WTC11 (cell line): Measurements from ENCODE around the gene SYT1. TPM values are rescaled to one million over a fixed set of nuclear protein-coding genes. Genes with fewer than 3 reads are reported as not detected.

Experiments
- ATAC-seq: fragments of 200-7000 bp; cut with Tn5 transposase; 2 replicates; pipeline ENCODE4 v1.10.0; 2021; ENCODE audit warnings: mild to moderate bottlenecking, moderate library complexity
- CTCF ChIA-PET: fragments of 300-600 bp; sonication (Branson Sonifier 250); formaldehyde crosslinking; loops from one replicate; lab custom pipeline; 2021; ENCODE audit warnings: antibody characterized with exemption; lab: Charles Lee
- POLR2A ChIA-PET: fragments of 350-600 bp; sonication (Branson Sonifier 250); formaldehyde crosslinking; loops from one replicate; lab custom pipeline; 2021; ENCODE audit warnings: antibody characterized with exemption; lab: Charles Lee
- DNase-seq: peaks from one replicate; pipeline ENCODE4 v3.0.0; 2021; ENCODE audit warnings: low spot score
- H3K27ac Mint-ChIP-seq: 2 replicates; pipeline ENCODE4 v1.8.0; 2021; ENCODE audit warnings: mixed read lengths
- H3K27me3 Mint-ChIP-seq: 2 replicates; pipeline ENCODE4 v1.8.0; 2021; ENCODE audit warnings: low read depth, mild to moderate bottlenecking, moderate library complexity, mixed read lengths
- H3K36me3 Mint-ChIP-seq: 2 replicates; pipeline ENCODE4 v1.8.0; 2021; ENCODE audit warnings: mixed read lengths
- H3K4me1 Mint-ChIP-seq: 2 replicates; pipeline ENCODE4 v1.8.0; 2022; ENCODE audit warnings: mixed read lengths
- H3K4me3 Mint-ChIP-seq: 2 replicates; pipeline ENCODE4 v1.8.0; 2021; ENCODE audit warnings: mild to moderate bottlenecking, moderate library complexity, mixed read lengths
- H3K9me3 Mint-ChIP-seq: 2 replicates; pipeline ENCODE4 v1.8.0; 2021; ENCODE audit warnings: mixed read lengths
- ARID4B ChIP-seq: sonication (generic); formaldehyde crosslinking; IDR thresholded peaks from 2 replicates; pipeline ENCODE4 v1.8.0; 2023; ENCODE audit warnings: missing genetic modification reagents, mild to moderate bottlenecking, borderline replicate concordance
- ATF2 ChIP-seq: sonication (generic); formaldehyde crosslinking; IDR thresholded peaks from 2 replicates; pipeline ENCODE4 v1.8.1; 2022; ENCODE audit warnings: low read depth, missing genetic modification reagents, borderline replicate concordance
- ELF4 ChIP-seq: sonication (generic); formaldehyde crosslinking; IDR thresholded peaks from 2 replicates; pipeline ENCODE4 v1.8.1; 2022; ENCODE audit warnings: low read depth, mild to moderate bottlenecking, moderate library complexity, missing genetic modification reagents
- FOXK1 ChIP-seq: sonication (generic); formaldehyde crosslinking; IDR thresholded peaks from 2 replicates; pipeline ENCODE4 v1.8.0; 2022; ENCODE audit warnings: mild to moderate bottlenecking, moderate library complexity, missing genetic modification reagents
- JAZF1 ChIP-seq: fragments of 250-450 bp; sonication (Bioruptor Pico); IDR thresholded peaks from 2 replicates; pipeline ENCODE4 v1.9.0; 2021; ENCODE audit warnings: moderate library complexity, mild to moderate bottlenecking, inconsistent platforms
- NR1H2 ChIP-seq: sonication (generic); formaldehyde crosslinking; IDR thresholded peaks from 2 replicates; pipeline ENCODE4 v1.9.0; 2021; ENCODE audit warnings: mild to moderate bottlenecking, moderate library complexity, missing genetic modification reagents
- SP1 ChIP-seq: sonication (generic); formaldehyde crosslinking; conservative IDR thresholded peaks from 2 replicates; pipeline ENCODE4 v1.8.1; 2022; ENCODE audit warnings: missing genetic modification reagents
- USF2 ChIP-seq: sonication (generic); formaldehyde crosslinking; IDR thresholded peaks from 2 replicates; pipeline ENCODE4 v1.8.1; 2023; ENCODE audit warnings: mild to moderate bottlenecking, missing genetic modification reagents, moderate library complexity
- ZNF416 ChIP-seq: fragments of 250-450 bp; sonication (Bioruptor Pico); IDR thresholded peaks from 2 replicates; pipeline ENCODE4 v1.9.0; 2021; ENCODE audit warnings: mild to moderate bottlenecking, inconsistent platforms
- ZNF423 ChIP-seq: fragments of 250-450 bp; sonication (Bioruptor Pico); IDR thresholded peaks from 2 replicates; pipeline ENCODE4 v2.1.2; 2022; ENCODE audit warnings: mild to moderate bottlenecking, moderate library complexity
- ZNF532 ChIP-seq: fragments of 250-450 bp; sonication (Bioruptor Pico); IDR thresholded peaks from 2 replicates; pipeline ENCODE4 v1.9.0; 2021; ENCODE audit warnings: mild to moderate bottlenecking, borderline replicate concordance
- total RNA-seq: library from RNA; stranded (reverse); gene quantifications from 3 replicates; pipeline ENCODE4 v1.2.3, GENCODE V29; 2021
- TF ChIP-seq, protein P1 (sequence below): sonication (generic); formaldehyde crosslinking; conservative IDR thresholded peaks from 2 replicates; pipeline ENCODE4 v1.8.1; 2023; ENCODE audit warnings: mild to moderate bottlenecking, low read depth, missing genetic modification reagents, moderate library complexity
- TF ChIP-seq, protein P2 (sequence below): fragments of 250-450 bp; sonication (Bioruptor Pico); IDR thresholded peaks from 2 replicates; pipeline ENCODE4 v1.9.0; 2021; ENCODE audit warnings: mild to moderate bottlenecking
- TF ChIP-seq, protein P3 (sequence below): fragments of 250-450 bp; sonication (Bioruptor Pico); IDR thresholded peaks from 2 replicates; pipeline ENCODE4 v2.1.2; 2022; ENCODE audit warnings: mild to moderate bottlenecking, moderate library complexity

The SYT1 gene
- total RNA-seq, 1 experiment from 2014 or later: 45.2 TPM

DNA sequence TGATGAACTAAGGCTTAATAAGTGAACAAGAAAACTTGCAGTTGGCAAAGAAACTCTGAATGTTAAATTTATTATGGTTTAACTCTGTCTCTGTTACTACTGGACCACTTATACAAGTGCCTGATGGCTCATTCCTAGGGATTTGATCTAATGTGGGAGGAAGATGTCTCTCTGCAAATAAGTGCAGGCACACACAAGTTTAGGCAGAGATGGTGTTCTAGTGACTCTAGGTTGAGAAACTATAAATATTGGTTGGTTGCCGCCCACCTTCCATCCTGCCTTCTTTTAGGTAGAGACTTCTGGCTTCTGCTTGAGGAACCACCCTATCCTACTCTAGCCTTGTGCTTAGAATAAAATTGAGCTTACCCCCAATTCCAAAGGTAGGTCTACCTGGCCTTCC lies 570.0 kb downstream of the SYT1 start (continued):
- no peak for TF ChIP-seq USF2 (CRISPR knock-in tag)
- no peak for TF ChIP-seq ATF2 (CRISPR knock-in tag)
- TF ChIP-seq, protein P1, sequence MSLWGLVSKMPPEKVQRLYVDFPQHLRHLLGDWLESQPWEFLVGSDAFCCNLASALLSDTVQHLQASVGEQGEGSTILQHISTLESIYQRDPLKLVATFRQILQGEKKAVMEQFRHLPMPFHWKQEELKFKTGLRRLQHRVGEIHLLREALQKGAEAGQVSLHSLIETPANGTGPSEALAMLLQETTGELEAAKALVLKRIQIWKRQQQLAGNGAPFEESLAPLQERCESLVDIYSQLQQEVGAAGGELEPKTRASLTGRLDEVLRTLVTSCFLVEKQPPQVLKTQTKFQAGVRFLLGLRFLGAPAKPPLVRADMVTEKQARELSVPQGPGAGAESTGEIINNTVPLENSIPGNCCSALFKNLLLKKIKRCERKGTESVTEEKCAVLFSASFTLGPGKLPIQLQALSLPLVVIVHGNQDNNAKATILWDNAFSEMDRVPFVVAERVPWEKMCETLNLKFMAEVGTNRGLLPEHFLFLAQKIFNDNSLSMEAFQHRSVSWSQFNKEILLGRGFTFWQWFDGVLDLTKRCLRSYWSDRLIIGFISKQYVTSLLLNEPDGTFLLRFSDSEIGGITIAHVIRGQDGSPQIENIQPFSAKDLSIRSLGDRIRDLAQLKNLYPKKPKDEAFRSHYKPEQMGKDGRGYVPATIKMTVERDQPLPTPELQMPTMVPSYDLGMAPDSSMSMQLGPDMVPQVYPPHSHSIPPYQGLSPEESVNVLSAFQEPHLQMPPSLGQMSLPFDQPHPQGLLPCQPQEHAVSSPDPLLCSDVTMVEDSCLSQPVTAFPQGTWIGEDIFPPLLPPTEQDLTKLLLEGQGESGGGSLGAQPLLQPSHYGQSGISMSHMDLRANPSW: no peak
- no peak for TF ChIP-seq SP1 (CRISPR knock-in tag)

GRCh38 chr12:79435742-79436141 lies 571.2 kb downstream of the SYT1 start:
- TF ChIP-seq NR1H2 (CRISPR knock-in tag) (no peak), ELF4 (CRISPR knock-in tag) (no peak), ATF2 (CRISPR knock-in tag) (no peak), FOXK1 (CRISPR knock-in tag) (no peak), ZNF416 (CRISPR knock-in tag) (no peak), ZNF423 (CRISPR knock-in tag) (no peak), ZNF532 (no peak), ARID4B (CRISPR knock-in tag) (no peak), JAZF1 (CRISPR knock-in tag) (no peak)
- TF ChIP-seq, protein P2, sequence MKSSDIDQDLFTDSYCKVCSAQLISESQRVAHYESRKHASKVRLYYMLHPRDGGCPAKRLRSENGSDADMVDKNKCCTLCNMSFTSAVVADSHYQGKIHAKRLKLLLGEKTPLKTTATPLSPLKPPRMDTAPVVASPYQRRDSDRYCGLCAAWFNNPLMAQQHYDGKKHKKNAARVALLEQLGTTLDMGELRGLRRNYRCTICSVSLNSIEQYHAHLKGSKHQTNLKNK: no peak
- TF ChIP-seq, protein P3, sequence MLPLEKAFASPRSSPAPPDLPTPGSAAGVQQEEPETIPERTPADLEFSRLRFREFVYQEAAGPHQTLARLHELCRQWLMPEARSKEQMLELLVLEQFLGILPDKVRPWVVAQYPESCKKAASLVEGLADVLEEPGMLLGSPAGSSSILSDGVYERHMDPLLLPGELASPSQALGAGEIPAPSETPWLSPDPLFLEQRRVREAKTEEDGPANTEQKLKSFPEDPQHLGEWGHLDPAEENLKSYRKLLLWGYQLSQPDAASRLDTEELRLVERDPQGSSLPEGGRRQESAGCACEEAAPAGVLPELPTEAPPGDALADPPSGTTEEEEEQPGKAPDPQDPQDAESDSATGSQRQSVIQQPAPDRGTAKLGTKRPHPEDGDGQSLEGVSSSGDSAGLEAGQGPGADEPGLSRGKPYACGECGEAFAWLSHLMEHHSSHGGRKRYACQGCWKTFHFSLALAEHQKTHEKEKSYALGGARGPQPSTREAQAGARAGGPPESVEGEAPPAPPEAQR (CRISPR knock-in tag): no peak
- CTCF ChIA-PET: no interaction called here
- H3K36me3 Mint-ChIP-seq: no peaks in the 10 kb centered on the region
- H3K4me3 Mint-ChIP-seq: no peak overlapping the region
- no peaks in the 10 kb centered on the region for H3K9me3 Mint-ChIP-seq
- H3K27me3 Mint-ChIP-seq: no peaks in the 10 kb centered on the region
- H3K4me1 Mint-ChIP-seq: peaks cover 4% of the 10 kb centered on the region; the same call in 1 of the 2 replicates
- no peak for ATAC-seq
- no peak overlapping the region for H3K27ac Mint-ChIP-seq
- POLR2A ChIA-PET: no interaction called here
- DNase-seq: no peak
